GM23338 (cell line): ENCODE measurements around the gene PPP2R5D. TPM values are rescaled to one million over a fixed set of nuclear protein-coding genes. Genes with fewer than 3 reads are reported as not detected.
A peak's percentile ranks its signal among the peaks of the same experiment; 100 is the strongest.

Experiments
- ATAC-seq: fragments of 200-7000 bp; cut with Tn5 transposase; 3 replicates; pipeline ENCODE4 v1.9.1; 2020
- DNase-seq: peaks from one replicate; pipeline ENCODE4 v3.0.0-alpha.2; 2015; ENCODE audit warnings: low spot score
- H2AFZ ChIP-seq: fragments of 200-600 bp; sonication (generic); 2 replicates; pipeline ENCODE4 v1.8.0; 2016; ENCODE audit warnings: antibody characterized with exemption, mild to moderate bottlenecking, moderate library complexity
- H3F3A ChIP-seq: fragments of 200-600 bp; sonication (generic); replicated peaks from 2 replicates; pipeline ENCODE4 v1.8.0; 2017; ENCODE audit warnings: antibody characterized with exemption, mixed run types, low read depth
- H3K27ac ChIP-seq: fragments of 200-600 bp; sonication (generic); 2 replicates; pipeline ENCODE4 v1.6.1; 2016; ENCODE audit warnings: low read depth
- H3K27me3 ChIP-seq: fragments of 200-600 bp; sonication (generic); 2 replicates; pipeline ENCODE4 v1.8.0; 2016; ENCODE audit warnings: mild to moderate bottlenecking, mixed run types, moderate library complexity; ENCODE audit not compliant: insufficient read depth
- H3K36me3 ChIP-seq: fragments of 200-600 bp; sonication (generic); 2 replicates; pipeline ENCODE4 v1.8.0; 2016; ENCODE audit warnings: mild to moderate bottlenecking; ENCODE audit not compliant: insufficient read depth
- H3K4me1 ChIP-seq: fragments of 200-600 bp; sonication (generic); 2 replicates; pipeline ENCODE4 v1.8.0; 2016; ENCODE audit warnings: mild to moderate bottlenecking, moderate library complexity; ENCODE audit not compliant: insufficient read depth
- H3K4me2 ChIP-seq: fragments of 200-600 bp; sonication (generic); 2 replicates; pipeline ENCODE4 v1.7.1; 2017; ENCODE audit warnings: mixed run types
- H3K4me3 ChIP-seq: fragments of 200-600 bp; sonication (generic); 2 replicates; pipeline ENCODE4 v1.6.1; 2016; ENCODE audit warnings: mixed run types
- H3K79me2 ChIP-seq: fragments of 200-600 bp; sonication (generic); replicated peaks from 2 replicates; pipeline ENCODE4 v1.8.0; 2017; ENCODE audit warnings: mild to moderate bottlenecking; ENCODE audit not compliant: insufficient read depth
- H3K9me2 ChIP-seq: fragments of 200-600 bp; sonication (generic); 2 replicates; pipeline ENCODE4 v1.8.0; 2017; ENCODE audit not compliant: insufficient read depth
- H4K20me1 ChIP-seq: fragments of 200-600 bp; sonication (generic); replicated peaks from 2 replicates; pipeline ENCODE4 v1.8.0; 2017; ENCODE audit warnings: mild to moderate bottlenecking; ENCODE audit not compliant: insufficient read depth
- H3K27ac Mint-ChIP-seq: 2 replicates; pipeline ENCODE4 v1.8.0; 2020; ENCODE audit warnings: inconsistent platforms, mild to moderate bottlenecking, moderate library complexity, mixed read lengths
- H3K27me3 Mint-ChIP-seq: 3 replicates; pipeline ENCODE4 v1.8.0; 2022; ENCODE audit warnings: low read depth, mild to moderate bottlenecking, moderate library complexity, mixed read lengths, inconsistent platforms; ENCODE audit not compliant: insufficient read depth, poor library complexity
- H3K36me3 Mint-ChIP-seq: 3 replicates; pipeline ENCODE4 v1.8.0; 2021; ENCODE audit warnings: low read depth, mild to moderate bottlenecking, inconsistent platforms, moderate library complexity, mixed read lengths
- H3K4me1 Mint-ChIP-seq: 3 replicates; pipeline ENCODE4 v1.8.0; 2020; ENCODE audit warnings: mild to moderate bottlenecking, inconsistent platforms, mixed read lengths
- H3K4me3 Mint-ChIP-seq: 3 replicates; pipeline ENCODE4 v1.8.0; 2021; ENCODE audit warnings: moderate library complexity, mild to moderate bottlenecking, inconsistent platforms, mixed read lengths
- H3K9me3 Mint-ChIP-seq: 3 replicates; pipeline ENCODE4 v1.8.0; 2020; ENCODE audit warnings: moderate library complexity, mild to moderate bottlenecking, inconsistent platforms, mixed read lengths
- CREB1 ChIP-seq: fragments of 250-450 bp; sonication (Bioruptor Pico); IDR thresholded peaks from 2 replicates; pipeline ENCODE4 v1.5.0; 2020; ENCODE audit warnings: low read depth, mild to moderate bottlenecking, moderate library complexity
- EZH2 ChIP-seq: fragments of 200-600 bp; sonication (generic); IDR thresholded peaks from one replicate; pipeline ENCODE4 v1.8.0; 2017; ENCODE audit warnings: antibody characterized with exemption, mild to moderate bottlenecking, low read depth; ENCODE audit not compliant: unreplicated experiment
- JUNB ChIP-seq: IDR thresholded peaks from one replicate; pipeline ENCODE4 v1.6.1; 2016; ENCODE audit warnings: antibody characterized with exemption; ENCODE audit not compliant: unreplicated experiment
- NANOG ChIP-seq: IDR thresholded peaks from 2 replicates; pipeline ENCODE4 v1.6.1; 2016; ENCODE audit warnings: antibody characterized with exemption, borderline replicate concordance
- POLR2AphosphoS5 ChIP-seq: IDR thresholded peaks from 2 replicates; pipeline ENCODE4 v1.6.1; 2016; ENCODE audit warnings: antibody characterized with exemption, low read depth
- STAT1 ChIP-seq: IDR thresholded peaks from one replicate; pipeline ENCODE4 v1.6.1; 2016; ENCODE audit warnings: antibody characterized with exemption; ENCODE audit not compliant: unreplicated experiment
- ZNF114 ChIP-seq: fragments of 250-450 bp; sonication (Bioruptor Pico); IDR thresholded peaks from 2 replicates; pipeline ENCODE4 v1.5.0; 2020; ENCODE audit warnings: mild to moderate bottlenecking, moderate library complexity
- ZNF331 ChIP-seq: fragments of 250-450 bp; sonication (Bioruptor Pico); IDR thresholded peaks from 2 replicates; pipeline ENCODE4 v1.5.0; 2020; ENCODE audit warnings: low read depth, mild to moderate bottlenecking, moderate library complexity
- polyA plus RNA-seq: library from polyadenylated mRNA; unstranded; fragments of >200 nt; fragmentation: Nextera tagmentation; extraction: Ambion mirVana; gene quantifications from 2 replicates; pipeline ENCODE4 v1.2.1, GENCODE V29; 2016
- total RNA-seq: library from RNA; depleted of rRNA; stranded (reverse); fragments of >200 nt; shearing (Covaris generic); gene quantifications from 2 replicates; pipeline ENCODE4 v1.2.3, GENCODE V29; 2014
- TF ChIP-seq, protein P1 (sequence below): IDR thresholded peaks from 2 replicates; pipeline ENCODE4 v1.6.1; 2016; ENCODE audit warnings: antibody characterized with exemption
- TF ChIP-seq, protein P2 (sequence below), 2 experiments: fragments of 200-600 bp in 1 of 2; sonication (generic) in 1 of 2; conservative IDR thresholded peaks; 2 replicates each; pipeline versions ENCODE4 v1.5.1 to v1.6.1; 2016 to 2017; ENCODE audit warnings: antibody characterized with exemption in 2 of 2, low read depth in 2 of 2, mild to moderate bottlenecking in 2 of 2, moderate library complexity in 1 of 2
- TF ChIP-seq, protein P3 (sequence below): fragments of 250-450 bp; sonication (Bioruptor Pico); IDR thresholded peaks from 2 replicates; pipeline ENCODE4 v1.5.0; 2020; ENCODE audit warnings: mild to moderate bottlenecking, moderate library complexity
- TF ChIP-seq, protein P4 (sequence below): IDR thresholded peaks from one replicate; pipeline ENCODE4 v1.6.1; 2018; ENCODE audit warnings: antibody characterized with exemption; ENCODE audit not compliant: unreplicated experiment

The PPP2R5D gene
- total and polyA plus RNA-seq, 2 experiments from 2014 or later, result 20.0 to 55.3 TPM

DNA sequence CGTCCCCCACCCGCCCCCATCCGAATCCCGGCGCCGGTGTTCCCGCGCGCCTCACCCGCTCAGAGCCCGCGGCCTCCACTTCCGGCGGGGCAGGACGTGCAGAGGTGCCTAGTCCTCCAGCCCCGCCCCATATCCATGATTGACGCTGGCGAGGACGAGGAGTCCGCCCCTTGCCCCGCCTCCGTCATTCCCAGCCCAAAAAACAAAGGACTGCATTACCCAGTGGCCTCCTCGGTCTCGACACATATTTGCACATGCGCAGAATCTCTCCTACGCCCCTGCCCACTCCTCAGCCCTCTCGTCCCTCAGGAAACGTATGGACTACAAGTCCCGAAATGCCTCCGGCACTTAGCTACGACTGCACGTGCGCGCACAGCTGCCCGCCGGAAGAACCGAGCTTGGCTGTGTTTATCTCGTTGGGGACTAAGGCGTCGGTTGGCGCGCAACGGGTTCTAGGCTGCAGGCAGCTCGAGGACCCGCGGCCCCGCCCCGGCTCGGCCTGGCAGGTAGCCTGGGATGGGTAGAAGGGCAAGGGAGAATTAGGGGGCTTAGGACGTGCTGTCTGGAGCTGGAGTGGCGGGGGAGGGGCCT is 29.6 kb downstream of the PPP2R5D start, which contains the start of the genes KLHDC3 and MEA1:
Gene KLHDC3, plus strand, starts transcription at position 407 of the 591 bp plus-strand sequence. CDS start 2,944 bp downstream, outside the sequence.
Gene MEA1, minus strand, starts transcription at position 104 of the 591 bp plus-strand sequence. CDS start 133 bp downstream, outside the sequence.
- H3K36me3 Mint-ChIP-seq, result peaks cover 67% of the 10 kb centered on the region

More for the DNA sequence above, 29.6 kb downstream of the PPP2R5D start, which contains the start of the genes KLHDC3 and MEA1:
- Histone ChIP-seq H3K4me2 (peak within 1 kb of the TSS; percentile 99), H3K36me3 (peaks cover 13% of the 10 kb centered on the region; the same call in 1 of the 2 replicates), H3K4me3 (peak within 1 kb of the TSS; percentile 94), H3K27ac (peak within 1 kb of the TSS; percentile 83), H3K9me2 (no peaks in the 10 kb centered on the region), H4K20me1 (peaks cover 15% of the 10 kb centered on the region), H3K79me2 (peaks cover 45% of the 10 kb centered on the region), H3K4me1 (peaks cover 16% of the 10 kb centered on the region), H2AFZ (peak within 1 kb of the TSS; percentile 12; the same call in 1 of the 2 replicates), H3K27me3 (no peaks in the 10 kb centered on the region), H3F3A (0 out of 2 replicates have a peak, but pooled peaks cover 21% of the 10 kb centered on the region)
- no peaks in the 10 kb centered on the region for H3K9me3 Mint-ChIP-seq
- TF ChIP-seq, protein P1, sequence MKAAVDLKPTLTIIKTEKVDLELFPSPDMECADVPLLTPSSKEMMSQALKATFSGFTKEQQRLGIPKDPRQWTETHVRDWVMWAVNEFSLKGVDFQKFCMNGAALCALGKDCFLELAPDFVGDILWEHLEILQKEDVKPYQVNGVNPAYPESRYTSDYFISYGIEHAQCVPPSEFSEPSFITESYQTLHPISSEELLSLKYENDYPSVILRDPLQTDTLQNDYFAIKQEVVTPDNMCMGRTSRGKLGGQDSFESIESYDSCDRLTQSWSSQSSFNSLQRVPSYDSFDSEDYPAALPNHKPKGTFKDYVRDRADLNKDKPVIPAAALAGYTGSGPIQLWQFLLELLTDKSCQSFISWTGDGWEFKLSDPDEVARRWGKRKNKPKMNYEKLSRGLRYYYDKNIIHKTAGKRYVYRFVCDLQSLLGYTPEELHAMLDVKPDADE, result peak; percentile 96
- TF ChIP-seq STAT1 (no peak), NANOG (no peak), CREB1 (CRISPR knock-in tag) (peak; percentile 80), POLR2AphosphoS5 (peak; percentile 90), ZNF114 (CRISPR knock-in tag) (no peak), JUNB (no peak), ZNF331 (CRISPR knock-in tag) (no peak), EZH2 (no peak)
- TF ChIP-seq, protein P2, sequence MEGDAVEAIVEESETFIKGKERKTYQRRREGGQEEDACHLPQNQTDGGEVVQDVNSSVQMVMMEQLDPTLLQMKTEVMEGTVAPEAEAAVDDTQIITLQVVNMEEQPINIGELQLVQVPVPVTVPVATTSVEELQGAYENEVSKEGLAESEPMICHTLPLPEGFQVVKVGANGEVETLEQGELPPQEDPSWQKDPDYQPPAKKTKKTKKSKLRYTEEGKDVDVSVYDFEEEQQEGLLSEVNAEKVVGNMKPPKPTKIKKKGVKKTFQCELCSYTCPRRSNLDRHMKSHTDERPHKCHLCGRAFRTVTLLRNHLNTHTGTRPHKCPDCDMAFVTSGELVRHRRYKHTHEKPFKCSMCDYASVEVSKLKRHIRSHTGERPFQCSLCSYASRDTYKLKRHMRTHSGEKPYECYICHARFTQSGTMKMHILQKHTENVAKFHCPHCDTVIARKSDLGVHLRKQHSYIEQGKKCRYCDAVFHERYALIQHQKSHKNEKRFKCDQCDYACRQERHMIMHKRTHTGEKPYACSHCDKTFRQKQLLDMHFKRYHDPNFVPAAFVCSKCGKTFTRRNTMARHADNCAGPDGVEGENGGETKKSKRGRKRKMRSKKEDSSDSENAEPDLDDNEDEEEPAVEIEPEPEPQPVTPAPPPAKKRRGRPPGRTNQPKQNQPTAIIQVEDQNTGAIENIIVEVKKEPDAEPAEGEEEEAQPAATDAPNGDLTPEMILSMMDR (conservative IDR thresholded peaks at IDR 0.05; ENCODE audit: low read depth in 2 of 2), result no peak
- TF ChIP-seq, protein P3, sequence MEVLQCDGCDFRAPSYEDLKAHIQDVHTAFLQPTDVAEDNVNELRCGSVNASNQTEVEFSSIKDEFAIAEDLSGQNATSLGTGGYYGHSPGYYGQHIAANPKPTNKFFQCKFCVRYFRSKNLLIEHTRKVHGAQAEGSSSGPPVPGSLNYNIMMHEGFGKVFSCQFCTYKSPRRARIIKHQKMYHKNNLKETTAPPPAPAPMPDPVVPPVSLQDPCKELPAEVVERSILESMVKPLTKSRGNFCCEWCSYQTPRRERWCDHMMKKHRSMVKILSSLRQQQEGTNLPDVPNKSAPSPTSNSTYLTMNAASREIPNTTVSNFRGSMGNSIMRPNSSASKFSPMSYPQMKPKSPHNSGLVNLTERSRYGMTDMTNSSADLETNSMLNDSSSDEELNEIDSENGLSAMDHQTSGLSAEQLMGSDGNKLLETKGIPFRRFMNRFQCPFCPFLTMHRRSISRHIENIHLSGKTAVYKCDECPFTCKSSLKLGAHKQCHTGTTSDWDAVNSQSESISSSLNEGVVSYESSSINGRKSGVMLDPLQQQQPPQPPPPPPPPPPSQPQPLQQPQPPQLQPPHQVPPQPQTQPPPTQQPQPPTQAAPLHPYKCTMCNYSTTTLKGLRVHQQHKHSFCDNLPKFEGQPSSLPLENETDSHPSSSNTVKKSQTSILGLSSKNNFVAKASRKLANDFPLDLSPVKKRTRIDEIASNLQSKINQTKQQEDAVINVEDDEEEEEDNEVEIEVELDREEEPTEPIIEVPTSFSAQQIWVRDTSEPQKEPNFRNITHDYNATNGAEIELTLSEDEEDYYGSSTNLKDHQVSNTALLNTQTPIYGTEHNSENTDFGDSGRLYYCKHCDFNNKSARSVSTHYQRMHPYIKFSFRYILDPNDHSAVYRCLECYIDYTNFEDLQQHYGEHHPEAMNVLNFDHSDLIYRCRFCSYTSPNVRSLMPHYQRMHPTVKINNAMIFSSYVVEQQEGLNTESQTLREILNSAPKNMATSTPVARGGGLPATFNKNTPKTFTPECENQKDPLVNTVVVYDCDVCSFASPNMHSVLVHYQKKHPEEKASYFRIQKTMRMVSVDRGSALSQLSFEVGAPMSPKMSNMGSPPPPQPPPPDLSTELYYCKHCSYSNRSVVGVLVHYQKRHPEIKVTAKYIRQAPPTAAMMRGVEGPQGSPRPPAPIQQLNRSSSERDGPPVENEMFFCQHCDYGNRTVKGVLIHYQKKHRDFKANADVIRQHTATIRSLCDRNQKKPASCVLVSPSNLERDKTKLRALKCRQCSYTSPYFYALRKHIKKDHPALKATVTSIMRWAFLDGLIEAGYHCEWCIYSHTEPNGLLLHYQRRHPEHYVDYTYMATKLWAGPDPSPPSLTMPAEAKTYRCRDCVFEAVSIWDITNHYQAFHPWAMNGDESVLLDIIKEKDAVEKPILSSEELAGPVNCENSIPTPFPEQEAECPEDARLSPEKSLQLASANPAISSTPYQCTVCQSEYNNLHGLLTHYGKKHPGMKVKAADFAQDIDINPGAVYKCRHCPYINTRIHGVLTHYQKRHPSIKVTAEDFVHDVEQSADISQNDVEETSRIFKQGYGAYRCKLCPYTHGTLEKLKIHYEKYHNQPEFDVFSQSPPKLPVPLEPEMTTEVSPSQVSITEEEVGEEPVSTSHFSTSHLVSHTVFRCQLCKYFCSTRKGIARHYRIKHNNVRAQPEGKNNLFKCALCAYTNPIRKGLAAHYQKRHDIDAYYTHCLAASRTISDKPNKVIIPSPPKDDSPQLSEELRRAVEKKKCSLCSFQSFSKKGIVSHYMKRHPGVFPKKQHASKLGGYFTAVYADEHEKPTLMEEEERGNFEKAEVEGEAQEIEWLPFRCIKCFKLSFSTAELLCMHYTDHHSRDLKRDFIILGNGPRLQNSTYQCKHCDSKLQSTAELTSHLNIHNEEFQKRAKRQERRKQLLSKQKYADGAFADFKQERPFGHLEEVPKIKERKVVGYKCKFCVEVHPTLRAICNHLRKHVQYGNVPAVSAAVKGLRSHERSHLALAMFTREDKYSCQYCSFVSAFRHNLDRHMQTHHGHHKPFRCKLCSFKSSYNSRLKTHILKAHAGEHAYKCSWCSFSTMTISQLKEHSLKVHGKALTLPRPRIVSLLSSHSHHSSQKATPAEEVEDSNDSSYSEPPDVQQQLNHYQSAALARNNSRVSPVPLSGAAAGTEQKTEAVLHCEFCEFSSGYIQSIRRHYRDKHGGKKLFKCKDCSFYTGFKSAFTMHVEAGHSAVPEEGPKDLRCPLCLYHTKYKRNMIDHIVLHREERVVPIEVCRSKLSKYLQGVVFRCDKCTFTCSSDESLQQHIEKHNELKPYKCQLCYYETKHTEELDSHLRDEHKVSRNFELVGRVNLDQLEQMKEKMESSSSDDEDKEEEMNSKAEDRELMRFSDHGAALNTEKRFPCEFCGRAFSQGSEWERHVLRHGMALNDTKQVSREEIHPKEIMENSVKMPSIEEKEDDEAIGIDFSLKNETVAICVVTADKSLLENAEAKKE (CRISPR knock-in tag), result no peak
- TF ChIP-seq, protein P4, sequence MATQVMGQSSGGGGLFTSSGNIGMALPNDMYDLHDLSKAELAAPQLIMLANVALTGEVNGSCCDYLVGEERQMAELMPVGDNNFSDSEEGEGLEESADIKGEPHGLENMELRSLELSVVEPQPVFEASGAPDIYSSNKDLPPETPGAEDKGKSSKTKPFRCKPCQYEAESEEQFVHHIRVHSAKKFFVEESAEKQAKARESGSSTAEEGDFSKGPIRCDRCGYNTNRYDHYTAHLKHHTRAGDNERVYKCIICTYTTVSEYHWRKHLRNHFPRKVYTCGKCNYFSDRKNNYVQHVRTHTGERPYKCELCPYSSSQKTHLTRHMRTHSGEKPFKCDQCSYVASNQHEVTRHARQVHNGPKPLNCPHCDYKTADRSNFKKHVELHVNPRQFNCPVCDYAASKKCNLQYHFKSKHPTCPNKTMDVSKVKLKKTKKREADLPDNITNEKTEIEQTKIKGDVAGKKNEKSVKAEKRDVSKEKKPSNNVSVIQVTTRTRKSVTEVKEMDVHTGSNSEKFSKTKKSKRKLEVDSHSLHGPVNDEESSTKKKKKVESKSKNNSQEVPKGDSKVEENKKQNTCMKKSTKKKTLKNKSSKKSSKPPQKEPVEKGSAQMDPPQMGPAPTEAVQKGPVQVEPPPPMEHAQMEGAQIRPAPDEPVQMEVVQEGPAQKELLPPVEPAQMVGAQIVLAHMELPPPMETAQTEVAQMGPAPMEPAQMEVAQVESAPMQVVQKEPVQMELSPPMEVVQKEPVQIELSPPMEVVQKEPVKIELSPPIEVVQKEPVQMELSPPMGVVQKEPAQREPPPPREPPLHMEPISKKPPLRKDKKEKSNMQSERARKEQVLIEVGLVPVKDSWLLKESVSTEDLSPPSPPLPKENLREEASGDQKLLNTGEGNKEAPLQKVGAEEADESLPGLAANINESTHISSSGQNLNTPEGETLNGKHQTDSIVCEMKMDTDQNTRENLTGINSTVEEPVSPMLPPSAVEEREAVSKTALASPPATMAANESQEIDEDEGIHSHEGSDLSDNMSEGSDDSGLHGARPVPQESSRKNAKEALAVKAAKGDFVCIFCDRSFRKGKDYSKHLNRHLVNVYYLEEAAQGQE, result no peak
- H3K27ac Mint-ChIP-seq, result peak within 1 kb of the TSS; percentile 95
- H3K27me3 Mint-ChIP-seq, result peaks cover 23% of the 10 kb centered on the region
- peaks cover 30% of the 10 kb centered on the region for H3K4me1 Mint-ChIP-seq
- DNase-seq (peak; percentile 100), ATAC-seq (peak; percentile 89)
- peak within 1 kb of the TSS; percentile 92 for H3K4me3 Mint-ChIP-seq
